HUES48 (cell line): ENCODE measurements around the gene PDZRN3.

Experiments used
- H3K27ac ChIP-seq: one replicate; pipeline ENCODE4 v1.7.0; 2013; ENCODE audit warnings: low read depth, low read length, inconsistent platforms
- H3K27me3 ChIP-seq: 2 replicates; pipeline ENCODE4 v1.6.1; 2013; ENCODE audit warnings: mild to moderate bottlenecking, low read length; ENCODE audit not compliant: control insufficient read depth, insufficient read depth
- H3K36me3 ChIP-seq: 2 replicates; pipeline ENCODE4 v1.6.1; 2013; ENCODE audit warnings: low read length; ENCODE audit not compliant: control insufficient read depth, insufficient read depth
- H3K4me1 ChIP-seq: 2 replicates; pipeline ENCODE4 v1.6.1; 2013; ENCODE audit warnings: mild to moderate bottlenecking, low read length; ENCODE audit not compliant: control insufficient read depth, insufficient read depth
- H3K4me3 ChIP-seq: 2 replicates; pipeline ENCODE4 v1.5.1; 2013; ENCODE audit warnings: mild to moderate bottlenecking, low read depth, low read length
- H3K9ac ChIP-seq: 2 replicates; pipeline ENCODE4 v1.6.1; 2013; ENCODE audit warnings: mild to moderate bottlenecking, low read depth, low read length, moderate library complexity
- H3K9me3 ChIP-seq: 2 replicates; pipeline ENCODE4 v1.6.1; 2013; ENCODE audit warnings: low read length; ENCODE audit not compliant: control insufficient read depth, insufficient read depth

Gene PDZRN3

DNA sequence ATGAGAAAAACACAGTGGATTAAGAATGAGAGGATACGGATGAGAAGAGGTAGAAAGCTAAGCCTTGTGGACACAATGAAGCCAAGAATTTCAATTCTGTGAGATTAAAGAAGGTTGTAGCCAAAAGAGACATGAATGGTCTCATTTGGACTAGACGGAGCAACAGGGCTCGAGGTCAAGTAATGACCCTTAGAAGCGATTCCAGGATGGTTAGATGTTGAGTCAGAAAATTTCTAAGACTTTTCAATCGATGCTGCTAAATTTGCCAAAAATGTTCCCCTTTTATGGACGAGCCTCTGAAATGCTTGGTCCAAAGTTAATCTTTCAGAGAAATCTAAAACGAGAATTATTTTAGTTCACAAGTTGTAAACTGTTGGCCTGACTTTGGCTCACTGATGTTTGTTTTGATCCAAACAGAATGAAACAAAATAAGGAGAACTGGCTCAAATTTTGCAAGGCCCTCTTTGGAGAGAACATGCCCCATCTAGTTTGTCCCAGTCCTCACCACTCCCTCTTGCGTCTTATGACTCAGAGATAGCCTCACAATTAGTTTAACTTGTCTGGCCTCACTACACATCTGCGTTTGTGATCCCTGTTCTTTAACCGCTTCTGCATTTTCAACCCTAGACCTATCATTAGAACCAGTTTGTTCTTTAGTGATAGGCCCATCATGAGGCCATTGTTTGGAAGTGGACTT is 235.5 kb downstream of the PDZRN3 start:
- Histone ChIP-seq H3K36me3 (no peaks in the 10 kb centered on the region), H3K4me3 (no peak overlapping the region), H3K4me1 (no peaks in the 10 kb centered on the region), H3K9me3 (no peaks in the 10 kb centered on the region), H3K27me3 (no peaks in the 10 kb centered on the region), H3K27ac (no peak overlapping the region), H3K9ac (no peak overlapping the region)

DNA sequence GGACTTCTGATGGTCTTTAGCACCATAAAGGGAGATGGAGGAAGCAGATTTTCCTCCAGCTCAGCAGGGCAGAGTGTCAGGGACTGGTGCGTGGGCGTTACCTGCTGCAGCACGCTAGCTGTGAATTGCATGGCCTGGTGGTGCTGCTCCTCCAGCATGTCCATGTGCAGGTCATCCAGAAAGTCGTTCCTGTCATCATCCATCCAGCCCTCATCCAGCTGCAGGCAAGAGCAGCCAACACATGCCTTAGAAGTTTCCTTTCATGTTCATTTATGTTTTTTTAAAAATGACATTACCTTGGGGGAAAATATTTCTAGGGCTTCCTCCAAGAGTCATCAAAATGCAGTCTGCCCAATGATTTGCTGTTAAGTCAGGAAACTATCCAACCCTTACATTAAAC is 239.2 kb downstream of the PDZRN3 start:
- H3K36me3 ChIP-seq: no peaks in the 10 kb centered on the region

GRCh38 chr3:73384091-73384906 is 240.4 kb downstream of the PDZRN3 start:
- Histone ChIP-seq H3K4me1 (no peaks in the 10 kb centered on the region), H3K9ac (no peak overlapping the region)

More for the DNA sequence above, 239.2 kb downstream of the PDZRN3 start:
- Histone ChIP-seq H3K27ac (no peak overlapping the region), H3K4me1 (no peaks in the 10 kb centered on the region), H3K4me3 (no peak overlapping the region), H3K9me3 (no peaks in the 10 kb centered on the region), H3K9ac (no peak overlapping the region), H3K27me3 (no peaks in the 10 kb centered on the region)

DNA sequence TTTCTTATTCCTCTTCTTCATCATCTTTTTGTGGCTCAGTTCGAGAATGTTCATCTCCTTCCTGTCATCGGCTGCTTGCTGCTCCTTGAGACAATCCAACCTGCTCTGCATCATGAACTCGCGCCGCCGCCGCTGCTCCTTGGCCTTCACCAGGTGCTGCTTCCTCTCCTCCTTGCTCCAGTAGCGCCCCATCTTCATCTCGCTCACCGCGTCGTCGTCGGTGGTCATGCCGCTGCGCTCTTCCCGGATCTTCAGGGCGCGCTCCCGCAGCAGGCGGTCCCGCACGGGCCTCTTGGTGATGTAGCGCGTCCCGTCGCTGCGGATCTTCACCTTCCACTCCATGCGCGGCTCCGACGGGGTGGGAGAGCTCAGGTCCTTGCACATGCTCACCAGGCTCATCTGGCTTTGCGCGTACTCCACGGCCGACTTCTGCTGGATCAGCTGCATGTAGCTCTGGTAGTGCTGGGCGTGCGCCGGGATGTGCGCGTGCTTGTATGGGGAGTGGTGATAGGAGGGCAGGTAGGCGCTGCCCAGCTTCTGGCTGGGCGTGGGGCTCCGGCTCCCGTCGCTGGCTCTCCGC is 241.2 kb downstream of the PDZRN3 start:
- Histone ChIP-seq H3K4me3 (no peak overlapping the region), H3K4me1 (no peaks in the 10 kb centered on the region), H3K36me3 (no peaks in the 10 kb centered on the region), H3K27me3 (no peaks in the 10 kb centered on the region), H3K9me3 (no peaks in the 10 kb centered on the region), H3K27ac (no peak overlapping the region), H3K9ac (no peak overlapping the region)

More at GRCh38 chr3:73384091-73384906, 240.4 kb downstream of the PDZRN3 start:
- Histone ChIP-seq H3K36me3 (no peaks in the 10 kb centered on the region), H3K27ac (no peak overlapping the region), H3K4me3 (no peak overlapping the region), H3K9me3 (no peaks in the 10 kb centered on the region), H3K27me3 (no peaks in the 10 kb centered on the region)

DNA sequence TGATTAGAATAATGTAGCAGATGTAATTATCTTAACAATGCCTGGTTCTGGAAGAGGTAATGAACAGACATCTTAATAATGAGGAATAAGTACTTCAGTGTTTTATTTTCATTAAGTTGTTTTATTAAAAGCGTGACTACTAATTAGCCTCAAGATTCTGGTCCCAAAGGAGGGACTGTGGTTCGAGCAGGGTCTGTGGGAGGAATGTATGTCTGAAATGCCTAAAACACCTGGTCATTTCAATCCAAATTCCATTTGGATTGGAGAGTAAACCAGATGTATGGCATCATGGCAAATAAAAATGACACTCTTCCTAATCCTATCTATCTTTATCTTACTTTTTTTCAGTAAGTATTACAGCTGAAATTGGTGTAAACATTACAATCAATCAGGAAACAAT is 243.2 kb downstream of the PDZRN3 start:
- Histone ChIP-seq H3K36me3 (no peaks in the 10 kb centered on the region), H3K4me3 (no peak overlapping the region), H3K27ac (no peak overlapping the region), H3K4me1 (no peaks in the 10 kb centered on the region), H3K9ac (no peak overlapping the region), H3K9me3 (no peaks in the 10 kb centered on the region), H3K27me3 (no peaks in the 10 kb centered on the region)

GRCh38 chr3:73380735-73381532 is 243.8 kb downstream of the PDZRN3 start:
- Histone ChIP-seq H3K9ac (no peak overlapping the region), H3K27me3 (no peaks in the 10 kb centered on the region), H3K4me3 (no peak overlapping the region), H3K36me3 (no peaks in the 10 kb centered on the region), H3K4me1 (no peaks in the 10 kb centered on the region), H3K9me3 (no peaks in the 10 kb centered on the region), H3K27ac (no peak overlapping the region)

DNA sequence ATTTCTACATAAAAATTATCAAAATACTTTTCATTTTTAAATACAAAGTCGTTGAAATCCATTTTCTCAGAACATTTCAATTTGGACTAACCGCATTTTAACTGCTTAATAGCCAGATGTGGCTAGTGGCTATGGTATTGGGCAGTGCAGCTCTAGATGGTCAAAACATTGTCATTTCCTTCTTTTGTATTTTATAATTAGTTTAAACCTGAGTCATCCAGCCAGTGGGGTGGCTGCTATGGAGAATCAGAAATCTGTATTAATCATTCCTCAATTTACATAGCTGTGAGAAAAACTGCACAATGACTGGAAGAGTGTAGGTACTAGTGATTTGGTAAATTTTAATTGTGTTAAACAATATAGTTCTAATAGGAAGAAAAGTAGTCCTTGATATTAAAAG is 245.3 kb downstream of the PDZRN3 start:
- Histone ChIP-seq H3K27ac (no peak overlapping the region), H3K27me3 (no peaks in the 10 kb centered on the region), H3K9me3 (peaks cover 5% of the 10 kb centered on the region), H3K9ac (no peak overlapping the region), H3K36me3 (no peaks in the 10 kb centered on the region), H3K4me1 (no peaks in the 10 kb centered on the region), H3K4me3 (no peak overlapping the region)

DNA sequence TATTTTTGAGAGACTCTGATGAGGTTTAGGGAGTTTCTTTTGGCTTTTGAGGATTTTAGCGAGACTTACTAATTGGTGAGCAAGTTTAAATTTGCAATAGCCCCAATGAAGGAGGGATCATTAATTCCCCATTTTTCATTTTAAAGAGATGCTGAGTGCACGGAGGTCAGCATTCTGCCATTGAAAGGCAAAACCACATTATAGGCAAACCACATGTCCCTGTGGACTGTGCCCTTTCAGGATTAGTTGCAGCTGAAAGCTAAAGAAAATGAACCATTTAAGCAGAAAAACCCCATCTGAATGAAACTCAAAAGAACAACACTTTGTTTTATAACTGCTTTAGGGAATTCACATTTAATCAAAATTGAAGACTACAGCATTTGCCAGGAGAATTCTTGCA is 246.5 kb downstream of the PDZRN3 start:
- no peaks in the 10 kb centered on the region for H3K4me1 ChIP-seq
- no peak overlapping the region for H3K4me3 ChIP-seq
- no peak overlapping the region for H3K27ac ChIP-seq
- no peaks in the 10 kb centered on the region for H3K27me3 ChIP-seq
- no peak overlapping the region for H3K9ac ChIP-seq
- H3K9me3 ChIP-seq: peaks cover 11% of the 10 kb centered on the region
- H3K36me3 ChIP-seq: no peaks in the 10 kb centered on the region

GRCh38 chr3:73365756-73366397 is 258.9 kb downstream of the PDZRN3 start:
- Histone ChIP-seq H3K4me3 (no peak overlapping the region), H3K27ac (no peak overlapping the region), H3K4me1 (no peaks in the 10 kb centered on the region), H3K27me3 (no peaks in the 10 kb centered on the region), H3K36me3 (no peaks in the 10 kb centered on the region), H3K9ac (no peak overlapping the region), H3K9me3 (no peaks in the 10 kb centered on the region)

- Histone ChIP-seq H3K9ac (no peak overlapping the region), H3K4me1 (no peaks in the 10 kb centered on the region), H3K4me3 (no peak overlapping the region), H3K27me3 (no peaks in the 10 kb centered on the region), H3K36me3 (no peaks in the 10 kb centered on the region), H3K27ac (no peak overlapping the region), H3K9me3 (no peaks in the 10 kb centered on the region)
Measured at GRCh38 chr3:73364517-73364916, 260.2 kb downstream of the PDZRN3 start.
